ENCODE data around the gene BLOC1S1.

Gene BLOC1S1

GRCh38 chr12:55722948-55723347 is 7.1 kb downstream of the BLOC1S1 start:
- H3K4me3 ChIP-seq (replicated peaks; ENCODE audit: low read depth, low read length), result no peak overlapping the region
- DNase-seq (ENCODE audit: extremely low read depth, low read depth), result no peak
- TF ChIP-seq CTCF (IDR thresholded peaks at IDR 0.05; ENCODE audit: low read depth, low read length, missing control alignments), result no peak

GRCh38 chr12:55723516-55724225 is 7.8 kb downstream of the BLOC1S1 start:
- DNase-seq (ENCODE audit: extremely low read depth, low read depth), result no peak
- TF ChIP-seq CTCF (IDR thresholded peaks at IDR 0.05; ENCODE audit: low read depth, low read length, missing control alignments), result no peak
- no peak overlapping the region for H3K4me3 ChIP-seq (replicated peaks; ENCODE audit: low read depth, low read length)

- no peak overlapping the region for H3K4me3 ChIP-seq (replicated peaks; ENCODE audit: low read depth, low read length)
- peak; percentile 69 for TF ChIP-seq CTCF (IDR thresholded peaks at IDR 0.05; ENCODE audit: low read depth, low read length, missing control alignments)
- DNase-seq (ENCODE audit: extremely low read depth, low read depth), result no peak
These were observed 8.5 kb downstream of the BLOC1S1 start for GRCh38 chr12:55724226-55724939.

- no peak overlapping the region for H3K4me3 ChIP-seq (replicated peaks; ENCODE audit: low read depth, low read length)
- no peak for TF ChIP-seq CTCF (IDR thresholded peaks at IDR 0.05; ENCODE audit: low read depth, low read length, missing control alignments)
- no peak for DNase-seq (ENCODE audit: extremely low read depth, low read depth)
These were observed 9.1 kb downstream of the BLOC1S1 start for GRCh38 chr12:55724940-55725309.

- no peak for DNase-seq (ENCODE audit: extremely low read depth, low read depth)
- TF ChIP-seq CTCF (IDR thresholded peaks at IDR 0.05; ENCODE audit: low read depth, low read length, missing control alignments), result no peak
- no peak overlapping the region for H3K4me3 ChIP-seq (replicated peaks; ENCODE audit: low read depth, low read length)
These were observed 9.7 kb downstream of the BLOC1S1 start for GRCh38 chr12:55725556-55725955.

GRCh38 chr12:55726971-55727370 is 11.1 kb downstream of the BLOC1S1 start:
- no peak for TF ChIP-seq CTCF (IDR thresholded peaks at IDR 0.05; ENCODE audit: low read depth, low read length, missing control alignments)

More at GRCh38 chr12:55726971-55727370, 11.1 kb downstream of the BLOC1S1 start:
- H3K4me3 ChIP-seq (replicated peaks; ENCODE audit: low read depth, low read length), result peak overlapping the region; percentile 70
- DNase-seq (ENCODE audit: extremely low read depth, low read depth), result no peak

Data from HFF-Myc (cell line).